Suprapubic skin (tissue), 4 donors: ENCODE results near the gene KIAA0753.

ENCODE experiments used
- CTCF ChIP-seq, 2 donors: fragments of 200-600 bp in 1 of 2; fragments of 450-650 bp in 1 of 2; sonication (generic) in 1 of 2; IDR thresholded peaks; one replicate each; pipeline ENCODE4 v1.5.1; 2016 to 2019; ENCODE audit warnings: antibody characterized with exemption in 2 of 2, mild to moderate bottlenecking in 1 of 2, moderate library complexity in 1 of 2
- EP300 ChIP-seq: sonication (generic); formaldehyde crosslinking; IDR thresholded peaks from one replicate; pipeline ENCODE4 v1.6.1; 2017; ENCODE audit warnings: antibody characterized with exemption
- POLR2A ChIP-seq, 2 donors: fragments of 450-650 bp; IDR thresholded peaks; one replicate each; pipeline ENCODE4 v1.6.1; 2017; ENCODE audit warnings: antibody characterized with exemption in 2 of 2, mild to moderate bottlenecking in 2 of 2, moderate library complexity in 2 of 2
- POLR2AphosphoS5 ChIP-seq, 3 donors: sonication (generic); formaldehyde crosslinking; IDR thresholded peaks; one replicate each; pipeline ENCODE4 v1.6.1; 2017; ENCODE audit warnings: antibody characterized with exemption in 3 of 3

GRCh38 chr17:6549384-6550036 lies 91.0 kb downstream of the KIAA0753 start:
- TF ChIP-seq CTCF (IDR thresholded peaks at IDR 0.05) (no peak), EP300 (no peak), POLR2A (IDR thresholded peaks at IDR 0.05) (no peak), POLR2AphosphoS5 (IDR thresholded peaks at IDR 0.05) (no peak)
